ENCODE results near the gene MNT.
A peak's percentile ranks its signal among the peaks of the same experiment; 100 is the strongest.

The MNT gene

DNA sequence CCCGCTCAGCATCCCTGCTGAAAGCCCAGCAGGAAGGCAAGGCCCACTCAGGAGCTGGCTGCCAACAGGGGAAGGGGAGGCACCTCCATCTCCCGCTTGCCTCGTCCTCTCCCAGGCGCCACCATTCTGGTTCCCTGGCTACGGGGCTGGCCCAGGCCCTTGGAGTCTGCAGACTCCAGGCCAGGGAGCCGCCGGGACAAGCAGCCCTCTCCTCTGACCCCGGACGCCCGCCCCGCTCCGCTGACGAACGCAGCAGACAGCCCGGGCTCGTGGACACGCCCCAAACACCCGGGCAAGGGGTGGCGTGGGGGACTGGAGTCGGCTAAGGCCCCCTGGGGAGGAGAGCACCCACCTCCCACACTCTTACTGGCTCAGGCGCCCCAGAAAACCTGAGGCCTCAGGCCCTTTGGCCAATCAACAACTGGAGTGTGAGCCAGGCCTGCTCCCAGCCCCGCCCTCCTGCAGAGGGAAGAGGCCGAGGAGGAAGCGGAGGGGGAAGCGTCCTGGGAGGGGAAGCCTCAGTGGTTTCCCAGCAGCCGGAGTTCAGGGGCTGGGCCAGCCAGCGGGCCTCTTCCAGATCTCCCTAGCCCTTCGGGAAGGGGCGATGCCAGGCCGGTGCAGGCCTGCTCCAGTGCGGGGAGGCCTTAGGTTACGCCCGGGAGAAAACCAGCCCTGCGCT is 4.2 kb downstream of the MNT start:
- no peak for DNase-seq (ENCODE audit: low read depth in 2 of 3, low spot score in 2 of 3)

DNA sequence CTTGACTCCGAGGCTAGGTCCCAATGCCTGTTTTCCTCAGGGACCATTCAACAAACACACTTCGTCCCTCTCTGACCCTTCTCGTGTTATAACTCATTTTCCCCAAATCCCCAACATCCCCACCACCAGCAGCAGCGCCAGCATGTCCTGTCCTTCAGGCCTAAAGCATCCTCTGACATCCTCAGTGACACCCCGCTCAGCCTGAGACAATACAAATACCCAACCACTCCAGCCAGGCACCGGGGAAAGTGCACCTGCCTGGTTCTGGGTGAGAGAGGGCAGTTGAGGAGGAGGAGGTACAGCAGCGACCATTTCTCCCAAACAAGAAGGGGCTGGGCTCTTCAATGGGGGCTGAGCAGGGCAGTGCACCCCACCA is 4.7 kb downstream of the MNT start:
- DNase-seq (ENCODE audit: low read depth in 2 of 3, low spot score in 2 of 3), result no peak

DNA sequence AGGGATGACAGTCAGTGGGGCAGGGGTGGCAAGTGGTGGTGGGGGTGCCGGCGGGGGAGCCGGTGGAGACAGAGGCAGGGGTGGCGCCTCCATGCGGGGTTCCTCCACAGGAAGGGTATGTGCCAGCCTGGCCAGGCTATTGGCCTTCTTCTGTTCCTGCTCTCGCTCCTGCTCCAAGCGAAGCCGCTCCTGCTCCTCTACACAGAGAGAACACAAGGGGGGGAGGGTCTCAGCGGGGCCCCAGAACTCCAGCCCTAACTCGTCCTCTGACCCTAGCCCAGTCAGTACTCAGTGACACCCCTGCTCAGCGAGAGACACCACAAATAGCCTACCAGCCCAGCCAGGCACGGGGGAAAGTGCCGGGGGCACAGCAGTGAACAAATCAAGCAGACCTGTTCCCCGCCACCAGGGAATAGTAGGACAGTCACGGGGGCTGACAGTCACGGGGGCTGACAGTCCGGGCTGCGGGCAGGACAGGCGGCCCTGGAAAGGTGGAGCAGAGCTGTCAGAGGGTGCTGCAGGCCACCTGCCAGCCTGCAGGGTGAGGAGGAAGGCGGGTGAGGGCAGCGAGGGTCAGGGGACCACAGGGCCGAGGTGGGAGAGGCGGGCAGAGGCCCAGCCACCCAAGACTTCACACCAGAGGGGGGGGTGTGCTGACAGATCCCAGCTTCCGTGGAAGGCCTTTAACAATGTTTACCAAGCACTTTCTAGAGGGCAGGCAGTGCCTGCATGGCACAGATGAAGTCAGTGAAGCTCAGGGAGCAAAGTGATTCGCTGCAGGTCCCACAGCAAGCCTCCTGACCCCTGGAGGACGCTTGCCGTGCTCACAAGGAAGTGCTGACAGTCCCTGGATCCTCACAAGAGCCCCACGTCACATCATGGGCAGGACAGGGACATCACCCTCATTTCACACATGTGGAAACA is 5.3 kb downstream of the MNT start:
- no peak for DNase-seq (ENCODE audit: low read depth in 2 of 3, low spot score in 2 of 3)

DNA sequence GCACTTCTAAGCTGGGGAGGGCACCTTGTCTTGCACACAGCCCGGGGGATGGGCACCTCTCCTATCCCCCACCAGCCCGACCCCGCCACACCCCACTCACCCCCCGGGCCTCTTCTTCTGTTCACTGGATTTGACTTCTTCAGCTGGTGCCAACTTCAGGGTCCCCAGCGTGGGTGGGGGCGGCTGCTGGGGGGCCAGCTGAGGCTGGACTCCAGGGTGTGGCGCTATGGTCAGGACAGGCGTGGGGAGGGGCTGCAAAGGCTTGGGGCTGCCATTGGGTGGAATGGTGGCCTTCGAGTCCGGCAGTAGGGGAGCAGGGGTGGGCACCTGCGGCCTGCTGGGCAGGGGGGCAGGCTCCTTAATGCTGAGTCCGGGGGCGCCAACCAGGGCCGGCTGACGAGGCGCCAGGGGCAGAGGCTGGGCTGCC is 6.1 kb downstream of the MNT start:
- DNase-seq (ENCODE audit: low read depth in 2 of 3, low spot score in 2 of 3), result no peak

DNA sequence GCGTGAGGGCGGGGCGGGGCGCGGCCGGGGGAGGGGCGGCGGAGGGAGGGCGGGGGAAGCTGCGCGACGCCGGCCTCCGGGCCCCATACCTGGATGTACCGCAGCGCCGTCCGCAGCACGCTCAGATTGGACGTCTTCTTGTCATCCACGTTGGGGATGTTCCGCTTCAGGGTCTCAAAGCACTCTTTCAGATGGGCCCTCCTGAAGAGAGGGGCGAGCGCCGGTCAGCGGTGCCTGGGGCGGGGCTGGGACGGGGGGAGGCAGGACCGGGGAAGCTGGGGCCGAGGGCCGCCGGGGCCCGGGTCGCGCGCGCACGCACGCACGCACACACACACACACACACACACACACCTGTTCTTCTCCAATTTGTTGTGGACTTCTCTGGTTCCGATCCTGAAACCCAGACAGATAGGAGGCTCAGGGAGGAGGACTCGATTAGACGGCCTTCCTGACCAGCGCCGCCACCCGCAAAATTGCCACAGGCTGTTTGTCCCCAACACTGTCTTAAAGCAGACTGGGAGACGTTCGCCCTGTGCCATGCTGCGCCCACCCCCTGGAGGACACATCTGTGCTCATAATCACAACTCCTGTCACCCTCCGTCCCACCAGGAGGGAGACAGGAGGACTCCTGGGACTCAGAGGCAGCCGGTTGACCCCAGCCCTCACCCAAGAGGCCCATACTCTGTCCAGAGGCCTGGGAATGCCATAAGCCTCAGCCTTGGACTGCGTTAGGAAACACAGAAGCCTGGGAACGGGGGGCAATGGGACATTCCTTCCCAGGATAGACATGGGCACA is 6.7 kb downstream of the MNT start:
- peak in 1 of 3 experiments; percentile 69 for DNase-seq (ENCODE audit: low read depth in 2 of 3, low spot score in 2 of 3)

DNA sequence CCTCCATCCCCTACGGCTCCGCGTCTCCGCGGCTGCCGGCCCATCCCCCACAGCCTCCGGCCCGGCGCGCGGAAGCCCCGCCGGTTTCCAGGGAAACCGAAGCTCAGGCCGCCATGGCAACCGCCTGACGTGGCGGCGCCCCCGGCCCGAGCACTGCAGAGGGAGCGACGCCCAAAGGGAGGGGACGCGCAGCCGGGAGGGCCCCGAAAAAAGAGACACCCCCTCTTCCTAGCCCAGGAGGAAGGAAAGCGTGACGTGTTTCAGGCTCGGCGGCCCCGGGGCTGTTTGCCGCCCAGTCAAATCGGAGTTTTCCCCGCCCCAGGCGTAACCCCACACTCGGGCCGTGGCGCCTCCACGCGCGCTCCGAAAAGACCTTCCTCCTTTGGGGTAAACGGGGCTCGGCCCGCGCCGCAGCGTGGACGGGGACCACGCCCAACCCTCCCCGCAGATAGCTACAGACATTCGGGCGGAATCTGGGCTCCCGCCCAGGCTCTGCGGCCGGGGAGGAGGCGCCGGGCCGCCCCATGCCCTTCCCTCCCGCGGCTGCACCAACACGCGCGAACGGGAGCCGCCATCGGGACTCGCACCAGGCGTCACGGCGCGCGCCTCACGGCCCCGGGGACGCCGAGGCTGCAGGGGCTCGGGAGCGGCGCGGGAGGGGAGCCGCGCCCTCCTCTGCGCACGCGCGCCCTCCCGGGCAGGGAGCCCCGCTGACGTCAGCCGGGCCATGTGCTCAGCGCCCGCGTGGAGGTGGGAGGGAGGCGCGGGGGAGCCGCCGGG is 7.5 kb downstream of the MNT start:
- peak; percentile 67 to 83 (median 82) for DNase-seq (ENCODE audit: low read depth in 2 of 3, low spot score in 2 of 3)

DNA sequence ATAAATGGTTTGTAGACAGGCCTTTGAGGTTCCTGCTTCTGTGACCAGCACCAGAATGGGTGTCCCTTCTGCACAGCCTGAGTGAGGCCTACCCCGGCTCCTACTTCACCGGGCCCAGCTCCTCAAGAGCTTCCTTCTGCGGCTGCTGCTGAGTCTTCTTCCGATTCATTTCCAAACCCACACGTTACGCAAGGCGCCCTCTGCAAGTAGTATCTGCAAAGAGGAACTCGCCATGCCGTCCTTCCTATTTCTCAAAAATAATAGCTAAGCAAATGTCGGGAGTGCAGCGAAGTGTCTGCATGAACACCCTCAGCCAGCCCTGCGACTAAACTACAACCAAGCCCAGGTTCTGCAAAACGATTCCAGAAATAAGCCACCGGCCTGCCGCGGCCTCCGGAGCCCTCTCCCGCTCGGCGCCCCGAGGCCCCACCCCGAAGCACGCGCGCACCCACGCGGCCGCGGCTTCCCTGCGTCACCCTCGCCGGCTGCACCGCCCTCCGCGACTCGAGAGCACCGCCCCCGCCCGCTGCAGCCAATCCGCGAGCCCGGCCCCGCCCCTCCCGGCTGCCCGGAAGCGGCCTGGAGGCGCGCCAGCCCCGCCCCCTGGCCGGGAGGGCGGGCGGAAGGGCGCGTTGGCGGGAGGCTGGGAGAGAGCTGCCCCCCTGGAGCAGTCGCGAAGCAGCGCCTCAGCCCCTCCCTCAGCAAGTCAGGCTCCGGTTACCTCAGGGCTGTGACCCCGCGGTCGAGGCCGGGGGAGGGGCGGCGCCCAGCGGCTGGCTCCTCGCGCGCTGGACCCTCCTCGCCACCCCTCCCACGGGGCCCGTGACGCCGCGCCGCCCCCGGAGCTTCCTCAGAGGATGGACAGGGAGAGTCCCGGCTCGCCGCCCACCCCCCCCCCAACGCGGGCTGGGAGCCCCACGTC is 8.3 kb downstream of the MNT start:
- DNase-seq (ENCODE audit: low read depth in 2 of 3, low spot score in 2 of 3), result peak; percentile 92 to 98 (median 97)

DNA sequence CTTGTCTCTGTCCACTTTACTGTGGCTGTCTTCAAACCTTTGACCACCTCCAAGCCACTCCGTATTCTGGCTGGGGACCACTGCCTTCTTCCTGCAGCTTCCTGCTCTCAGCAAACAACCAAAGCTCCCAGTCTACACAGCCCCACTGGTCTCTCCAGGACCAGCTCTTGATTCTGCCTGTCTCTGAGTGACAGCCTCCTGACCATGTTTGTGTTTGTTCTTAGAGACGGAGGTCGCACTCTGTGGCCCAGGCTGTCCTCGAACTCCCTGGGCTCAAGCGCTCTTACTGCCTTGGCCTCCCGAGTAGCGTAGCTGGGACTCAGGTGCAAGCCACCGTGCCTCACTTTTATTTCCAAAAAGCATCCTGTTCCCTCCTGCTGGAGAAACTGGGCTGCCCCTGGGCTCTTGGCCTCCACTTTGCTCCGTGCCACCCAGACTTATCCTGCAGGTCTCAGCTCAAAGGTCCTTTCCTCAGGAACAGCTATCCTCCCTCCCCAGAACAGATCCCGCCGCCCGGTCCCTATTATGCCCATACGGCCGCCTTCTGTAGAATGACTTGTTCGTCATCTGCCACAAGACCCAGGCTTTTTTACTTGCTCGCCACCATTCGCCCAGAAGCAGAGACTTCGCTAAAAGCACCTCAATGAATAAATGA is 9.1 kb downstream of the MNT start:
- DNase-seq (ENCODE audit: low read depth in 2 of 3, low spot score in 2 of 3), result no peak

DNA sequence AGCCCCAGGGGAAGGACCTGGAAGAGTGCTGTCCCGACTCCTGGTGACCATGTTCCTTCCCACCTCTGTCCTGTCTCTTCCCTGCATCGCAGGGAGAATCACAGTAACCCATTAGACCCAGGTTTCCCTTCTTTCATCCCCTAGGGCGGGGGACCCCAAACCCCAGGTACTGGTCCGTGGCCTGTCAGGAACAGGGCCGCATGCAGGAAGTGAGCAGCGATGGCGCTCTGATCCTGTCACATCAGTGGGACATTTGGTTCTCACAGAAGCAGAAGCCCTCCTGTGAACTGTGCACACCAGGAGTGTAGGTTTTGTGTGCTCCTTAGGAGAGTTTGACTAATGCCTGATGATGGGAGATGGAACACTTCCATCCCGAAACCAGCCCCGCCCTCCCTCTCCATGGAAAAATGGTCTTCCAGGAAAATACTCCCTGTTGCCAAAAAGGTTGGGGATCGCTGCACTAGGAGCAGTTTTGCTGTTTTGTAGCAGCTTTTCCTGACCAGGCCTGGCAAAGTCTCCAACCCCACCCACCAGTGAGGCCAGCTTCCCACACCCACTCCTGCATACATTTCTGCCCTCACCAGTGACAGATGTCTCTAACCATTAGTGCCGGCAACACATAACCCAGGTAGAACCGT is 10.5 kb downstream of the MNT start:
- no peak for DNase-seq (ENCODE audit: low read depth in 2 of 3, low spot score in 2 of 3)

DNA sequence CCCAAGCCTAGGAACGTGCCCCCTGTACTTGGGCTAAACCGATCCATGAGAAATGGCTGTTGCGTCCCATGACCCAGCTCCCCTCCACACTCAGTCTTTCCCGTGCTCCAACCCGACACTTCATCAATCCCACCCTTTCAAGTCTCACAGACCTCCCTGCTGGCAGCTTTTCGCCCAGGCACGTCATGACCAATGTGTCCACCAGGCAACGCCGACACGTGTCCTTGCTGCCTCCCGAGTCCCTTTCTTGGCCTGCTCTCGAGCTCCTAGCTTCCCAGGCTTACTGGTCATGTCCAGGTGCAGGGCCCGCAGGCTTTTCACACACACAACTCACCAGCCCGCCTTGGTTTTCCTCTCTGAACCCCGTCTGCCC is 12.2 kb downstream of the MNT start:
- no peak for DNase-seq (ENCODE audit: low read depth in 2 of 3, low spot score in 2 of 3)

DNA sequence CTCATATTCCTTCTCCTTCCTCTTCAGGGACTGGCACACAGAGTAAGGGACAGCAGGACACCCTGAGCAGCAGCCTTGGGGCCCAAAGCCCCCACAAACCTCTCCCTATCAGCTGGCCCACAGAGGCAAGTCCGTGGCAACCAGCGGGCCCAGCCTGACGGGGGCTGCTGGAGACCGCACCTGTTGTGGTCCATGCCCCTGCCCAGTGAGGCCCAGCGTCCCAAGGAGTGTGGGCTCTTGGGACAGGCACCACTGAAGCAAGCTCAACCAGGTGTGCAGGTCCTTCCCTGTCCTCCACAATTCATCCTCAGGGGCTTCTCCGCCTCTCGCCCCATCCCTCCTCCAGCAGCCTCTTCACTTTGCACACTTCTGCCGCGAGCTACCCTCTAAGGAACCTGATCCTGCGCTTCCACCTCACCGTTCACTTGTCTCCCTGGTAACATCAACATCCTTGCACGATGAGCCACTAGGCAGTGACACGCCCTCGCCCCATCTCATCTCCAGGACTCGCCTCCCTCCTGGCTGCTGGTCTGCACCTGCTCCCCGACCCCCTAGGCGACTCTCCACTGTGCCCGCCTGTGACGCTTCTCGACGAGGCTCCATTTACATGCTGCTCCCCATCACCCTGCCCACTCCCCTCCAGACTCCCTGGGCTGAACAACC is 12.7 kb downstream of the MNT start:
- no peak for DNase-seq (ENCODE audit: low read depth in 2 of 3, low spot score in 2 of 3)

DNA sequence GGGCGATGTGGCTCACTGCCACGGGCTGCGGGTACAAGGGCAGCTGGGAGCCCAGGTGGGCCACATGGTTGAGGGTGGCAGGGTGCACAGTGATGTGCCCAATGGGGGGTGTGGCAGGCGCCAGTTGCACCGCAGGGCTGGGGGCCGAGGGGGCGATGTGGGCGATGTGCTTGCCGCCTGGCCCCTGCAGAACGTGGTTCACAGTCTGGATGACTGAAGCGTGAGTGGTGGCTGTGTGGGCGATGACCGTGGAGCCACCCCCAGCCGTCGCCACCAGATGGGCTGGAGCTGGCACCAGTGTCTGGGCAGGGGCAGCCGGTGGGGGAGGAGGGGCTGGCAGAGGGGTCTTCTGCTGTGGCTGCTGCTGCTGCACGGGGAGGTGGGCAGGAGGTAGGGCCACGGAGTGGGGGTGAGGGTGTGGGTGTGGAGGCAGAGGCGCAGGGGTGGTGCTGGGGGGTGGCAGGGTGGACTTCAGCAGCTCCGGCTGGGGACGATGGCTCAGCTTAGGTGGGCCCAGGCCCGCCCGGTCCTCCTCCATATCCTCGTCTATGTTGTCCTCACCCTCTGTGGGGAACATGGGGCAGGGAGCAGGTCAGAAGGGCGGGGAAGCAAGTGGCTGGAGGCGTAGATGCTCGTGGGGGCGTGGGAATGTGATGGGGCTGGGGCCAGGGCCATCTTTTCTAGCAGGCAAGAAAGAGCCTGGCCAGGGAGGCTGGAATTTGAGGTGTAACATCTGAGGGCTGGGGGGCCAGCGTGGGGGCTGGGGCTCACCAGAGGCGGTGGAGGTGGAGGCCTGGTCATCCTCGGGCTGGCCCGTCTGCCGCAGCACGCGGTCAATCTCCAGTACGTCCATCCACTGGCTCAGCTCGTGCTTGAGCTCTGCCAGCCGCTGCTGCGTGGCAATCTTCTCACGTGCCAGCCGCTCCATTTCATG is 13.5 kb downstream of the MNT start:
- no peak for DNase-seq (ENCODE audit: low read depth in 2 of 3, low spot score in 2 of 3)

DNA sequence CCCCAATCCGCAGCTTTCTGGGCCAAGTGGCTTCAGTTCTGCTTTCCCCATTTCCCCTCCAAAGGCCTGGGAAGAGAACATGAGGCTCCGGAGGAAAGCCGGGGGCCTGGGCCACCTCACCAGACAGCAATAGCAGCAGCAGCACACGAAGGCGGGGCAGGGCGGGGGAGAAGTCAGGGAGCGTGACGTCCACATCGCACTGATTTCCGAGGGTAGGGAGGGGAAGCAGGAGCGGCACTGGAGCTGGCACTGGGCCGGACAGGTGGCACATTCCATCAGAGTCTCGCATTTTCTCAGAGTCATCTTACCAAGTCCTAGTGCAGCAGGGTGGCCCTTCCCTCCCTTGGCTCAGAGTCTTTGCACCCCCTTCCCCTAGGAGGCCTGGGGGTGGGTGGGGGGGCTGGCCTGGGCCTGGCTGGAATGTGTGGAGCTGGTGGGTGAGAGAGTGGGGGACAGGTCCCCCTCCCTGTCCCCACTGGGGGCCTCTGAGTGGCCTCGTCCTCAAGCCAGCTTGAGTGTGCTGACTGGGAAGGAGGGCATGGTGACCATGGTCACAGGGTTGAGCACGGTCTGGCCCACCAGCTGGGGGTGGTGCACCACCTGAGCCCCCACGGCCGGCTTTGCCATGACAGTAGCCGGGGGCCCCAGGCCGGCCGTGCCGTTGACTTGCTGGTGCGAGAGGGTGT is 14.3 kb downstream of the MNT start:
- DNase-seq (ENCODE audit: low read depth in 2 of 3, low spot score in 2 of 3), result no peak

DNA sequence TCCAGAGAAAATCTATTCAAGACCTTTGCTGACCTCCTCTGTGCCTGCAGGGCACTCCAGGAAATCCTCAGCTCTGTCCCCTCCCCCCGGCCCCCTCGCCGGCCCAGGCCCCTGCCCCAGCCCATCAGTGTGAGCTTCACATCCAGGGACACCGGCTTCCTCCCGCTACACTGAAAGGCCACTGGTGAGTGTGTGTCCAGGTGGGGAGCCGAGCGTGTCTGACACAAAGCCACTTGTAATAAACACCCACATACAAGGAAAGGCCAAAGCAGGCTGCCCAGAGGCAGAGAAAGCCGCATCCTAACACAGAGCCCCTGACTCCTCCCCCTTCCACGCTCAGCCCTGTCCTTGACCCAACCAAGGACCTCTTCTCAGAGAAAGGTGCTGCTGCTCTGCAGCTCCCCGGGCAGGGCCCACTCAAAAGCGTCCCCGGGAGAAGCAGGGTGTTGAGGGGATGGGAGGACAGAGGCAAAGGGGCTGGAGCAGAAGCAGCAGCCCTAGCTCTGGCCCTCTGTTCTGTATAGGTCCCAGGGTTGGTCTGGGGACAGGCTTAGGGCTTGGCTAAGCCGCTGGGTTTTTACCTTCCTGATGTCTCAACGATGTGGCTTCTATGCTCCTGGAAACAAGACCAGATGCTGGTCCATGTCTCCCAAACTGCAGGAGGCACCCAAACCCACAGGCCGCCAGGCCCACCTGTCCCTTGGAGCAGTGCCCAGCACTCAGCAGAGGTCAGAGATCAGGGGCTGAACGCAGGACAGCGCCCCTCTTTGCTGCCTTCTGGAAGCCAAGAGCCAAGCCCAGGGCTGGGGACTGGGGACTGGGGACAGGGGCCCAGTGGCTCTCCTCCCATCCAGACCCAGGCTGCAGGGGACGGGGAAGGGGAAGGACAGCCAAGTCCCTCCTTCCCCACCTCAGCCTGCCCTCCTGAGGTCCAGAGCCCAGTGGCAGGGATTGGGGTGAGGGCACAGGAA is 15.3 kb downstream of the MNT start:
- DNase-seq (ENCODE audit: low read depth in 2 of 3, low spot score in 2 of 3), result no peak

DNA sequence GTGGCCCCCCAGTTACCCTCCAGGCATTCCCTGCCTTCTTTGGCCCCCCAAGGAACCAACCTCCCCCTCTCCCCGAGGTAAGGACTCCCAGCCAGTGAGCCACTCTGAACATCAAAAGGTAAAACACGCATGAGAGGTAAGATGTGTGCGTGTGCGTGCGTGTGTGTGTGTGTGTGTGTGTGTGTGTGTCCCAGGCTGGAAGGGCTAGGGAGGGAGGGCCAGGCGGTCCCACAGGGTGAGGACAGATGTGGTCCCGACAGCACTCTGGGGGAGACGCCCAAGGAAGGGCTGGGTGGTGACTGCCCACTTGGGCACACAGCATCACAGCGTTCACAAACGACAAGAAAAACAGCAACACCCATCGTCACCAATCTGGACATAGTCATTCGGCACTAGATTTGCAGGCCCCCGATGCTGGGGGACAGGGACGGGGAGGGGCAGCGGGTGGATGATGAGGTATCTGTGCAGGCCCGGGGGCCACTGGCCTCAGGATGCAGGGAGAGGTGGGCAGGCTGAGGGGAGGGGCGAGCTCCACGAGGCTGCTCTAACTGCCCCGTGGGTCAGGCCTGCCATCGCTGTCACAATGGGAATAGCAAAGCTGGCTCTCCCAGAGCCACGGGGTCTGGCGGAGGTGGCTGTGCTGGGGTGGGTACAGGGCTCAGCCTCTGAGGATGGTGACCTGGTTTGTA is 16.3 kb downstream of the MNT start:
- DNase-seq (ENCODE audit: low read depth in 2 of 3, low spot score in 2 of 3), result no peak

Measured in activated CD8-positive, alpha-beta memory T cell treated with anti-CD3 and anti-CD28 coated beads for 48 hours (primary cell).